Activated gamma-delta T cell treated with anti-CD3 and anti-CD28 coated beads, Interleukin-2, amount 50 U/mL, for 16 hours (primary cell): ENCODE measurements around the gene SYNC.
"Not testable (repeated sequence)": the region's sequence is repeated elsewhere in the genome, so short reads cannot be mapped to it uniquely, and the experiment has no call there.

Experiments used
- DNase-seq: peaks from one replicate; pipeline ENCODE4 v3.0.0-alpha.2; 2020; ENCODE audit warnings: low read depth

The SYNC gene

GRCh38 chr1:32724678-32725614 lies 22.4 kb upstream of the SYNC start:
- DNase-seq = no peak

- no peak for DNase-seq
Measured at GRCh38 chr1:32719681-32720275, 17.2 kb upstream of the SYNC start.

- DNase-seq = no peak
Measured at GRCh38 chr1:32718527-32718926, 16.0 kb upstream of the SYNC start.

- no peak for DNase-seq
Measured at GRCh38 chr1:32718036-32718435, 15.5 kb upstream of the SYNC start.

GRCh38 chr1:32717503-32717902 lies 14.9 kb upstream of the SYNC start:
- DNase-seq = no peak

DNA sequence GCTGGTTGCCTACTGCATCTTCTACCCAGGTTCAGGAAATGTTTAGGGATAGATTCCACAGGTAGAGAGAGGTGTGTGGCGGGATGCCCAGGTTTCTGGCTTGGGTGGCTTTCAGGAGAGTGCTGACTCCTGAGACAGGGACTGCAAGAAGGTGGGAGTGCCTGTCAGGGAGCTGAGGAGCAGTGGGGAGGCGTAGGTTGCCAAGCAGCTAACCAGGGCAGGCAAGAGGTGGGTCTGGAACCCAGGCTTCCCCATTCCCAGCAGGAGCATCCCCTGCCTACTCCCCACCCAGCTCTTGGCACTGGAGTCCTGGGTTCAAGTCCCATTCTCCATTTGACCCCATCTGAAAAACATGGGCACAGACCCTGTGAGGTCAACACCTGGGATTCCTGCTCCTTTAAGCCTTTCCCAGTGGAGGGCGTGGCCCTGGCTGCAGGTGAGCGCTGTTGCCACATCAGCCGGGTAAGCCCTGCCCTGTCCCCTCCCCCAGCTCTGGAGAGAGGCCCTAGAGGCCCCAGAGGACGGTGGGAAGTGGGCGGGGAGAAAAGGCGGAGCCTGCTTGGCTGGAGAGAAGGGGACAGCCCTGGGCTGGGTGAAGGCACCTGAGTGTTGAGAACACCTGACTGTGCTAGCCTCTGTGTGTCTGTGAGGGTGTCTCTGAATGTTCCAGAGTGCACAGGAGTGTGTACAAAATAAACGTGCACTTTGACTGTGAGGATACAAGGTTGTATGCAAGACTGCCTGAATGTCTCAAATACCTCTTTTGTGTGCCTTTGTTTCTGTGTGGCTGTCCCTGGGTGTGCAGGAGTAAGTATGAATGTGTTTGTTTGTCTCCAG lies 14.0 kb upstream of the SYNC start:
- no peak for DNase-seq

- no peak for DNase-seq
Measured at GRCh38 chr1:32715901-32716311, 13.3 kb upstream of the SYNC start.

DNA sequence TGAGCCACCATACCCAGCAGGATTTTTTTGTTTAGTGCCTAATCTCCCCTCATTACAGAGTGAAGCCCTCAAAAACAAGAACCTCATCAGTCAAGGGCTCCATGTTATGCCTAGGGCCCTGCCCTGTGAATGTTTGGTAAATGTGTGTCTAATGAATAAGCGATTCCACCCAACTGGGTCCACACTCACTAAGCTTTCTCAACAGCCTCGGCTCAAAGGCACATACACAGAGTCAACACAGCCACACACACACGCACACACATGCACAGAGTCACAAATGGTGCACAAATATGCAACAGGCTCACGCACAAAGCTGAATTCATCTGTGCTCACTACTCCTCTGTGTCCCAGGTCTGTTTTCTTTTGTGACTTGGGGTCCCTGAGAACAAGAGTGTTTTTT lies 11.7 kb upstream of the SYNC start:
- no peak for DNase-seq

GRCh38 chr1:32713081-32713480 lies 10.5 kb upstream of the SYNC start:
- no peak for DNase-seq

DNA sequence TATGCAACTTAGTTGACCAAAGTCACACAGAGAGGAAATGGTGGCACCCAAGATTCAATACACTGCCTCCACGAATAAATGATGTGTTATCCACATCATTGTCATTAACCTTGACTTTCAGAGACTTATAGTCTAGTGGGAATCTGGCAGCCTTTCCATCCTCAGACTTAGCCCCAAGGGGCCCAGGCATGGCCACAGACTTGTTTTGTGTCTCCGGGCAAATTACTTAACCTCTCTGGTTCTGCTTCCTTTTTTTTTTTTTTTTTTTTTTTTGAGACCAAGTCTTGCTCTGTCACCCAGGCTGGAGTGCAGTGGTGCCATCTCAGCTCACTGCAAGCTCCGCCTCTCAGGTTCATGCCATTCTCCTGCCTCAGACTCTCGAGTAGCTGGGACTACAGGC lies 8.7 kb upstream of the SYNC start:
- DNase-seq = not testable (repeated sequence)

DNA sequence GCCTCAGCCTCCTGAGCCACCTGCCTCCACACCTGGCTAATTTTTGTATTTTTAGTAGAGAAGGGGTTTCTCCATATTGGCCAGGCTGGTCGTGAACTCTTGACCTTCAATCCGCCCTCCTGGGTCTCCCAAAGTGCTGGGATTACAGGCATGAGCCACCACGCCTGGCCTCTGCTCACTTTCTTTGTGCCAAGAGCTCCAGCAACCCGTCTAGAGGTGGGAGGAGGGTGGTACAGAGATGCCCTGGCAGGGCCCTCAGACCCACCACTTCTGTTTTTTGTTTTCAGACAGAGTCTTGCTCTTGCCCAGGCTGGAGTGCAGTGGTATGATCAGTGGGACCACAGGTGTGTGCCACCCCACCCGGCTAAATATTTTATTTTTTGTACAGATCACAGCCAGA lies 6.9 kb upstream of the SYNC start:
- no peak for DNase-seq

DNA sequence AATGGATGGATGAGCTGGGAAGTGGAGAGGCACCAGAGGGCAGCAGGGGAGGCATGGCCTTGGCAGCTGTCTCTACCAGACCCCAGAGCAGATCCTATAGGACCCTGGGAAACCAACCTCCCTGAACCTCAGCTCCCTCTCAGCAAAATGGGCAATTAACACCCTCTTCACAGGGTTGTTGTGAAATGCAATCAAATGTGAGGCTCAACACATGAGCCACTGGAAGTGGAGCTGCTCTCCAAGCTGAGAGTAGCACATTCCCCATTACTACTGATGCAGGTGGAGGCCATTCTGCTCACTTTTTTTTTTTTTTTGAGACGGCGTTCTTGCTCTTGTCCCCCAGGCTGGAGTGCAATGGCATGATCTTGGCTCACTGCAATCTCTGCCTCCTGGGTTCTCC lies 6.5 kb upstream of the SYNC start:
- no peak for DNase-seq

DNA sequence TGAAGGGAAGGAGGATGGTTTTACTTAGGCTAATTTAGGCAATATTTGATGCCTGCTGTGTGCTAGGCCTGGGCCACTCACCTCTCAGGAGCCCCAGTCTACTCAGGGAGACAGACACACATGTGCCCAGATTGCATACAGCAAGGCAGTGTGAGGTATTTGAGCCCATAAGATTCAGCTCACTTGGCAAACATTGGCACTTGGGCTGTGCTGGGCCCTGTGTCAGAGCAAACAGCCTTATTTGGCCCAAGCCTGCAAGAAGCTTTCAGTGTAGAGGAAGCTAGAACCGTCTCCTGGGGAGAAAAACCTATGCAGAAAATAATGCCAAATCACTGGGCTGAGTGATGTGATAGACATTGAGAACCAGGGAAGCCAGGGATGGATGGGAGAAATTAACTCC lies 3.9 kb upstream of the SYNC start:
- no peak for DNase-seq

DNA sequence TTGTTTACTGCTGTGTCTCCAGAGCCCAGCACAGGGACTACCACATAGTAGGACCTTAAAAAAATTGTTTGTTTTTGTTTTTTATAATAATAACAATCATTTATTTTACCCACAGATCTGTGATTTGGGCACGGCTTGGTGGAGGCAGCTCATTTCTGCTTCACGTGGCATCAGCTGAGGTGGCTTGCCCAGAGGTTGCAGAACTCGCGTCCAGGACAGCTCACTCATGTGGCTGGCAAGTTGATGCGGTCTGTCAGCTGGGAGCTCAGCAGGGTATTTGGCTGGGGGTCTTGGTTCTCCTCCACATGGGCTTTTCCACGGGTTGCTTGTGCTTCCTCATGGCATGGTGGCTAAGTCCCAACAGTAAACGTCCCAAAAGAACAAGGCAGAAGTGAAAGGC lies 2.9 kb upstream of the SYNC start:
- no peak for DNase-seq

GRCh38 chr1:32703479-32704291 lies 1.1 kb upstream of the SYNC start:
- no peak for DNase-seq

DNA sequence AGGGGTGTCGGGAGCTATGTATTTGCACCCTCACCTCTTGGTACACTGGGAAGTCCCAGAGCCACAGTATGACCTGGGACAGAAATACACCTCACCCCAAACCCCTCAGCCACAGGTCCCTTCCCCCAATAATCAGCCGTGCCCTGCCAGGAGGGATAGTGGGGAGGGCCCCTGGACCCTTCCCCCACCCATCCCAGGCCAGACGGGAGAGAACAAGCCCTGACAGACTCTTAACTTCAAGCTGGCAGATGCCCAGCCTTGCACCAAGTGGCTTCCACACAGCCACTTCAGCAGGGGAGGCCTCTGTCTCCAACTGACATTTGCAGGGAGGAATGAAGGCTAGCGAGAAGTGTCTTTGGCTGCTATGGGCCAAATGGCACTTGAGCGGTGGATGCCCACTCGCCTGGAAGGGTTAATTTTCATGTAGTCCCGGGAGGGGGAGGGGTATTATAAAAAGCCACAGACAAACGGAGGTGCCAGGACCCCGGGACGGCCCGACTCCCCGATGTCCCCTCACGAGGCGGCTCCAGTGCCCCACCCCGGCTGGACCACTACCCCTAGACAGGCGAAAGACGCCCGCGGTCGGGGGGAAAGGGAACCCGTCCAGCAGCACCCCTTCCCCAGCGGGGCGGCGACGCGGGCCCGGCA lies 495 bp downstream of the SYNC start:
- DNase-seq = no peak

DNA sequence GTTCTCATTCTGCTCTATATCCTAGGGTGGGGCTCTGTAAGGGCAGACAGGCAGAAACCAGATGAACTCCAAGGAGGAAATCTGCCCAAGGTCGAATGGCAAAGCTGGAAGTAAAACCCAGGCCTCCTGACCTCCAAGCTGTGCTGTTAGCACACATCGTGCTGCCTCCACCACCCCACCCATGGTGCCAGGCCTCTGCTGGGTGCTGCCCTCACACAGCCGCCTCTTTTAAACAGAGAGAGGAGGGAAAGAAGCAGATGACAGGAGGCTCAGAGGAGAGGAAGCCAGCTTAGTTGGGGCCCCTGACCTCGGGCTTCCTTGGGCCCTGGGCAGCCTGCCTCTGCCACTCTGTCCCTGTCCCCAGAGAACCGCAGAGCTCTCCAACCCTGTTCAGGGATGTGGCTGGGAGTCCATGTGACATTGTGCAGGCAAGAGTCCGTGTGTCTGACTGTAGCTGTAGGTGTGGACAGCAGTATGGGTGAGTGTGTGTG lies 1.1 kb downstream of the SYNC start:
- no peak for DNase-seq

DNA sequence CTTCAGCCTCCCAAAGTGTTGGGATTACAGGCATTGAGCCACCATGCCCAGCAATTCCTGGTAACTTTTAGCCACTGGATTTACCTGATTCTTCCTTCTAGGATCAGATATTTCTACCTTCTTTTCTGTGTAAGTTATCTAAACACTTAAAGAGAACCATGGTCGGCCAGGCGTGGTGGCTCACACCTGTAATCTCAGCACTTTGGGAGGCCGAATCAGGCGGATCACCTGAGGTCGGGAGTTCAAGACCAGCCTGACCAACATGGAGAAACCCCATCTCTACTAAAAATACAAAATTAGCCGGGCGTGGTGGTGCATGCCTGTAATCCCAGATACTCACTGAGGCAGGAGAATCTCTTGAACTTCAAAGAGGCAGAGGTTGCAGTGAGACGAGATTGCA lies 5.6 kb downstream of the SYNC start:
- DNase-seq = not testable (repeated sequence)

- no peak for DNase-seq
Measured at GRCh38 chr1:32696041-32696440, 6.5 kb downstream of the SYNC start.

- DNase-seq = no peak
Measured at GRCh38 chr1:32695098-32695904, 7.3 kb downstream of the SYNC start.
